ENCODE results near the gene PRRC2B.
A peak's percentile ranks its signal among the peaks of the same experiment; 100 is the strongest.
"Not testable (repeated sequence)": the region's sequence is repeated elsewhere in the genome, so short reads cannot be mapped to it uniquely, and the experiment has no call there.

Gene PRRC2B

GRCh38 chr9:131491001-131491710 lies 97.3 kb downstream of the PRRC2B start:
- DNase-seq: no peak

GRCh38 chr9:131492070-131492469 lies 98.2 kb downstream of the PRRC2B start:
- no peak for DNase-seq

- DNase-seq: no peak
Observed at GRCh38 chr9:131494296-131494870, 100.5 kb downstream of the PRRC2B start.

GRCh38 chr9:131495785-131496184 lies 101.9 kb downstream of the PRRC2B start:
- no peak for DNase-seq

GRCh38 chr9:131496844-131497405 lies 103.0 kb downstream of the PRRC2B start:
- no peak for DNase-seq

GRCh38 chr9:131499254-131499767 lies 105.4 kb downstream of the PRRC2B start:
- no peak for DNase-seq

- no peak for DNase-seq
Observed at GRCh38 chr9:131500377-131500776, 106.5 kb downstream of the PRRC2B start.

- peak; percentile 1 for DNase-seq
Observed at GRCh38 chr9:131500939-131501541, 107.2 kb downstream of the PRRC2B start.

GRCh38 chr9:131502781-131503625 lies 109.1 kb downstream of the PRRC2B start, which contains the start of gene POMT1:
Gene POMT1 (plus strand): TSS chr9:131502918. CDS start chr9:131504219, 1,301 bp downstream.
- DNase-seq: peak; percentile 82

- no peak for DNase-seq
Observed at GRCh38 chr9:131503626-131504465, 110.0 kb downstream of the PRRC2B start.

GRCh38 chr9:131505012-131505411 lies 111.1 kb downstream of the PRRC2B start:
- DNase-seq: no peak

- DNase-seq: no peak
Observed at GRCh38 chr9:131511416-131511815, 117.5 kb downstream of the PRRC2B start.

- no peak for DNase-seq
Observed at GRCh38 chr9:131511880-131512279, 118.0 kb downstream of the PRRC2B start.

- DNase-seq: no peak
Observed at GRCh38 chr9:131513177-131513576, 119.3 kb downstream of the PRRC2B start.

GRCh38 chr9:131515559-131516031 lies 121.7 kb downstream of the PRRC2B start:
- not testable (repeated sequence) for DNase-seq

- no peak for DNase-seq
Observed at GRCh38 chr9:131516100-131516499, 122.2 kb downstream of the PRRC2B start.

- DNase-seq: no peak
Observed at GRCh38 chr9:131516930-131517329, 123.0 kb downstream of the PRRC2B start.

GRCh38 chr9:131517761-131518190 lies 123.9 kb downstream of the PRRC2B start:
- no peak for DNase-seq

GRCh38 chr9:131518553-131518952 lies 124.7 kb downstream of the PRRC2B start:
- no peak for DNase-seq

GRCh38 chr9:131520503-131520902 lies 126.6 kb downstream of the PRRC2B start:
- DNase-seq: no peak

GRCh38 chr9:131521203-131521602 lies 127.3 kb downstream of the PRRC2B start:
- no peak for DNase-seq

Data from NCI-H2227 treated with DMSO at 0.1 percent for 48 hours (cell line).